Fibroblast of lung (primary cell): Measurements from ENCODE around the gene ARMC3.

ENCODE experiments used
- CTCF ChIP-seq, 2 donors: IDR thresholded peaks in 1 of 2; conservative IDR thresholded peaks in 1 of 2; 1 replicate in 1 of 2; 2 replicates in 1 of 2; pipeline ENCODE4 v1.5.1; 2011 to 2012; ENCODE audit warnings: low read length in 2 of 2, control low read depth in 1 of 2, inconsistent platforms in 1 of 2, low read depth in 1 of 2, mild to moderate bottlenecking in 1 of 2
- EZH2 ChIP-seq: IDR thresholded peaks from 2 replicates; pipeline ENCODE4 v1.5.1; 2012; ENCODE audit warnings: low read length, control low read depth, mild to moderate bottlenecking; ENCODE audit errors: missing control alignments

- no peak for TF ChIP-seq CTCF (conservative IDR thresholded peaks at IDR 0.05 in 1 of 2, IDR thresholded peaks at IDR 0.05 in 1 of 2; ENCODE audit: low read depth in 1 of 2, low read length in 2 of 2)
- TF ChIP-seq EZH2, result no peak
Measured at GRCh38 chr10:22990443-22990842, 62.6 kb downstream of the ARMC3 start.
